ENCODE data around the gene GPR3. TPM values are rescaled to one million over a fixed set of nuclear protein-coding genes. Genes with fewer than 3 reads are reported as not detected.

GPR3 gene
- total RNA-seq, 1 experiment from 2014 or later: 0.98 TPM

DNA sequence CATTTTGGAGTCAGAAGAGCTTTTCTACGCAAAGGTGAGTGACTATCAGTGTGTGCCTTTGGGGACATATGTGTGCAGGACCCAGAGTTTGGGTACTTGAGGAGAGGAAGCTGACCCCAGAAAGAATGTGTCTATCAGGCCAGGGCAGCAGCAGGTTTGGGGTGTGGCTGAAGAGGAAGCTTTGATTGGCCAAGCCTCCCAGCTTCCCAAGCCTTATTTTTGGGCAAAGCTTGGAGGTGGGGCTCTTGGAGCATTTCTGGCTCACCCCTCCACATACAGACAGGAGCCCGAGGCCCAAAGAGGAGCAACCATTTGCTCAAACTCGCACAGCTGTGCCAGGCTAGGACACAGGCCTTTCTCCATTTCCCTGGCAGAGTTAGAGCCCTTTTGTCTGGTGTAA lies 4.7 kb downstream of the GPR3 start:
- ChIA-PET CTCF (interaction anchor here (0.5 to 1.9 kb wide), 4 partner anchors 19 to 357 kb away, joined by 3 to 13 read pairs (median 6); no protein-coding TSS in a partner anchor), POLR2A (ENCODE audit: unreplicated experiment) (interaction anchor here (0.7 kb wide), 1 partner anchor 101 kb away, joined by 5 read pairs; no protein-coding TSS in a partner anchor)
- no peaks in the 10 kb centered on the region for H3K36me3 ChIP-seq (ENCODE audit: low read depth)
- H3K4me3 ChIP-seq: no peak overlapping the region
- H3K27ac ChIP-seq: no peak overlapping the region
- no peaks in the 10 kb centered on the region for H3K4me1 ChIP-seq (replicated peaks; ENCODE audit: insufficient read depth)
- H3K79me2 ChIP-seq (ENCODE audit: low read depth): no peaks in the 10 kb centered on the region
- TF ChIP-seq, protein P1, sequence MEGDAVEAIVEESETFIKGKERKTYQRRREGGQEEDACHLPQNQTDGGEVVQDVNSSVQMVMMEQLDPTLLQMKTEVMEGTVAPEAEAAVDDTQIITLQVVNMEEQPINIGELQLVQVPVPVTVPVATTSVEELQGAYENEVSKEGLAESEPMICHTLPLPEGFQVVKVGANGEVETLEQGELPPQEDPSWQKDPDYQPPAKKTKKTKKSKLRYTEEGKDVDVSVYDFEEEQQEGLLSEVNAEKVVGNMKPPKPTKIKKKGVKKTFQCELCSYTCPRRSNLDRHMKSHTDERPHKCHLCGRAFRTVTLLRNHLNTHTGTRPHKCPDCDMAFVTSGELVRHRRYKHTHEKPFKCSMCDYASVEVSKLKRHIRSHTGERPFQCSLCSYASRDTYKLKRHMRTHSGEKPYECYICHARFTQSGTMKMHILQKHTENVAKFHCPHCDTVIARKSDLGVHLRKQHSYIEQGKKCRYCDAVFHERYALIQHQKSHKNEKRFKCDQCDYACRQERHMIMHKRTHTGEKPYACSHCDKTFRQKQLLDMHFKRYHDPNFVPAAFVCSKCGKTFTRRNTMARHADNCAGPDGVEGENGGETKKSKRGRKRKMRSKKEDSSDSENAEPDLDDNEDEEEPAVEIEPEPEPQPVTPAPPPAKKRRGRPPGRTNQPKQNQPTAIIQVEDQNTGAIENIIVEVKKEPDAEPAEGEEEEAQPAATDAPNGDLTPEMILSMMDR (conservative IDR thresholded peaks at IDR 0.05): no peak
- TF ChIP-seq EZH2 (IDR thresholded peaks at IDR 0.05; ENCODE audit: low read depth): no peak
- peaks cover 4% of the 10 kb centered on the region; the same call in 1 of the 2 replicates for H3F3A ChIP-seq (ENCODE audit: insufficient read depth, low read depth)
- intact Hi-C loops (cut with micrococcal nuclease; ENCODE audit: unreplicated experiment): loop anchor here (5.0 kb wide), 3 partner anchors 160 to 355 kb away; no protein-coding TSS in a partner anchor
- DNase-seq: no peak
- H4K20me1 ChIP-seq (ENCODE audit: insufficient read depth): no peaks in the 10 kb centered on the region
- H3K4me2 ChIP-seq: no peak overlapping the region
- H3K9me3 ChIP-seq (ENCODE audit: insufficient read depth, low read depth): no peaks in the 10 kb centered on the region
- H3K27me3 ChIP-seq (ENCODE audit: insufficient read depth, low read depth): no peaks in the 10 kb centered on the region
- no peak overlapping the region for H2AFZ ChIP-seq
- no TSS peak for BruUV-seq (replicated peaks)
- H3K9me2 ChIP-seq (ENCODE audit: insufficient read depth): no peaks in the 10 kb centered on the region

DNA sequence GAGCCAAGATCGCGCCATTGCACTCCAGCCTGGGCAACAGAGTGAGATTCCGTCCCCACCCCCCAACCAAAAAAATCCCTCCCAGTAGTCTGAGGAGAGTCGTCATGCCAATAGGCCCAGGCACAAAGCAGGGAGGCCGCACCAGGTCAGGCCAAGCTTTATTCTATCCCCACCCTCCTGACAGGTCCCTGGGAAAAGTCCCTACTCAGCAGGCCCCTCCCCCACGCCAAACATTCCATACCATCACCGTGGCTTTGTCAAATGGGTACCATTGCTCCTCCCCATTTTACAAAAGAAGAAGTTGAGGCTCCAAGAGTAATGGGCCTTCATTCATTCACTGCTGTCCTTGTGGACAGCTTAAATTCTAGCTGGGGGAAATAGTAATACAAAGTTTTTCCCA lies 5.3 kb downstream of the GPR3 start:
- Histone ChIP-seq H3K9me2 (ENCODE audit: insufficient read depth) (no peaks in the 10 kb centered on the region), H3K4me1 (replicated peaks; ENCODE audit: insufficient read depth) (no peaks in the 10 kb centered on the region), H3K27me3 (ENCODE audit: insufficient read depth, low read depth) (no peaks in the 10 kb centered on the region), H3K79me2 (ENCODE audit: low read depth) (no peaks in the 10 kb centered on the region), H3K27ac (no peak overlapping the region), H3K9me3 (ENCODE audit: insufficient read depth, low read depth) (no peaks in the 10 kb centered on the region), H3K36me3 (ENCODE audit: low read depth) (no peaks in the 10 kb centered on the region), H3K4me3 (no peak overlapping the region), H4K20me1 (ENCODE audit: insufficient read depth) (no peaks in the 10 kb centered on the region), H3F3A (ENCODE audit: insufficient read depth, low read depth) (peaks cover 6% of the 10 kb centered on the region), H3K4me2 (no peak overlapping the region), H2AFZ (no peak overlapping the region)
- intact Hi-C loops (cut with micrococcal nuclease; ENCODE audit: unreplicated experiment): loop anchor here (5.0 kb wide), 3 partner anchors 160 to 355 kb away; no protein-coding TSS in a partner anchor
- no TSS peak for BruUV-seq (replicated peaks)
- POLR2A ChIA-PET (ENCODE audit: unreplicated experiment): no interaction called here
- TF ChIP-seq, protein P1 (conservative IDR thresholded peaks at IDR 0.05): no peak
- TF ChIP-seq EZH2 (IDR thresholded peaks at IDR 0.05; ENCODE audit: low read depth): no peak
- no peak for DNase-seq
- CTCF ChIA-PET: interaction anchor here (0.5 to 1.9 kb wide), 5 partner anchors 83 to 358 kb away, joined by 3 to 13 read pairs (median 9); no protein-coding TSS in a partner anchor

DNA sequence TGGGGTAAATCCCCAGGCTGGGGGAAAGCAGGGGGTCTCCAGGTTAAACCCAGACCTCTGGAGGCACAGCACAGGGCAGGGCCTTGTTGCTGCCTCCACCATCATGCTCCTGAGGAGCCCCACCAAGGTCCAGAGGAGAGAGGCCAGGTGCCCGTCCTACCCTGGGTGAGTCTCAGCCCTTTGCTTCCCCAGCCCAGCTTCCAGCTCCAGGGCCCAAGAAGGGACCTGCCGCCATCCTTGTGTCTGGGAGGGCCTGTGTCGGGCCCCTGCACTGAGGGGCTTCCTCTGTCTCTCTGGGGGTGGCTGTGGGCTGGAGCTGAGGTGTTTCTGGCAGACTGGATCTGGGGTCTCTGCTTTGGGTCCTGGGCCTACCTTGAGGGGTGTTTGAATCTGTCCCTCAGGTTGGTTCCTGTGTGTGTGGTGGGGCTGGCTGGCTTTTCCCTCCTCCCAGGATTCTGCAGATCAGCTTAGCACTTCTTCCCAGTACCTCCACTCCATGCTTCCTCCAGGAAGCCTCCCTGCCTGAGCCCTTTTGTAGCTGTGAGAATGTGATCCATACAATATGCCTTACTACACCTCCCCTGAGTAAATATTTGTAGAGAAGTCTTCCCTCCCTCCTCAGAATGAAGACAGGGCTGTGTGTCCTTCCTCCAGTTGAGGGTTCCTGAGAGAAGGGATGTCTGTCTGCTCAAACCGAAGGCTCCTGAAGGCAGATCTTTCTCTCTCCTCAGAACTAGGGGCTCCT lies 6.2 kb downstream of the GPR3 start:
- no peaks in the 10 kb centered on the region for H3K4me1 ChIP-seq (replicated peaks; ENCODE audit: insufficient read depth)
- H3F3A ChIP-seq (ENCODE audit: insufficient read depth, low read depth): peaks cover 6% of the 10 kb centered on the region
- no peak overlapping the region for H3K27ac ChIP-seq
- no peaks in the 10 kb centered on the region for H3K36me3 ChIP-seq (ENCODE audit: low read depth)
- no peak for DNase-seq
- ChIA-PET CTCF (interaction anchor here (1.6 kb wide), 1 partner anchor 102 kb away, joined by 5 read pairs; no protein-coding TSS in a partner anchor), POLR2A (ENCODE audit: unreplicated experiment) (no interaction called here)
- BruUV-seq (replicated peaks): no TSS peak
- H3K4me2 ChIP-seq: no peak overlapping the region
- intact Hi-C loops (cut with micrococcal nuclease; ENCODE audit: unreplicated experiment): loop anchor here (5.0 kb wide), 3 partner anchors 159 to 356 kb away; no protein-coding TSS in a partner anchor
- H3K9me2 ChIP-seq (ENCODE audit: insufficient read depth): no peaks in the 10 kb centered on the region
- TF ChIP-seq EZH2 (IDR thresholded peaks at IDR 0.05; ENCODE audit: low read depth): no peak
- TF ChIP-seq, protein P1 (conservative IDR thresholded peaks at IDR 0.05): no peak
- H3K27me3 ChIP-seq (ENCODE audit: insufficient read depth, low read depth): no peaks in the 10 kb centered on the region
- no peaks in the 10 kb centered on the region for H3K9me3 ChIP-seq (ENCODE audit: insufficient read depth, low read depth)
- H2AFZ ChIP-seq: no peak overlapping the region
- no peak overlapping the region for H3K4me3 ChIP-seq
- H3K79me2 ChIP-seq (ENCODE audit: low read depth): no peaks in the 10 kb centered on the region
- no peaks in the 10 kb centered on the region for H4K20me1 ChIP-seq (ENCODE audit: insufficient read depth)
